MM.1S (cell line): Measurements from ENCODE around the gene LRRC28.

ENCODE experiments used
- DNase-seq: peaks from one replicate; pipeline ENCODE4 v3.0.0-alpha.2; 2015
- H2AFZ ChIP-seq: fragments of 300-600 bp; sonication (generic); 2 replicates; pipeline ENCODE4 v1.6.0; 2016; ENCODE audit warnings: antibody characterized with exemption, low read length
- H3F3A ChIP-seq: fragments of 300-600 bp; sonication (generic); 2 replicates; pipeline ENCODE4 v1.6.1; 2016; ENCODE audit warnings: mild to moderate bottlenecking, antibody characterized with exemption, low read length, moderate library complexity, mixed read lengths; ENCODE audit not compliant: insufficient read depth
- H3K27ac ChIP-seq: fragments of 300-600 bp; sonication (generic); 2 replicates; pipeline ENCODE4 v1.5.1; 2016; ENCODE audit warnings: mild to moderate bottlenecking, low read length
- H3K27me3 ChIP-seq: fragments of 300-600 bp; sonication (generic); replicated peaks from 2 replicates; pipeline ENCODE4 v1.6.0; 2016; ENCODE audit warnings: low read length; ENCODE audit not compliant: insufficient read depth
- H3K36me3 ChIP-seq: fragments of 300-600 bp; sonication (generic); replicated peaks from 2 replicates; pipeline ENCODE4 v1.6.1; 2016; ENCODE audit warnings: mild to moderate bottlenecking, low read length, mixed read lengths; ENCODE audit not compliant: insufficient read depth
- H3K4me1 ChIP-seq: fragments of 300-600 bp; sonication (generic); 2 replicates; pipeline ENCODE4 v1.6.1; 2016; ENCODE audit warnings: low read length, mixed read lengths
- H3K4me2 ChIP-seq: fragments of 300-600 bp; sonication (generic); 2 replicates; pipeline ENCODE4 v1.6.0; 2016; ENCODE audit warnings: low read depth, low read length
- H3K4me3 ChIP-seq: fragments of 300-600 bp; sonication (generic); 2 replicates; pipeline ENCODE4 v1.5.1; 2016; ENCODE audit warnings: low read length, mixed read lengths
- H3K79me2 ChIP-seq: fragments of 300-600 bp; sonication (generic); 2 replicates; pipeline ENCODE4 v1.6.1; 2016; ENCODE audit warnings: mixed run types, low read length, mixed read lengths
- H3K9ac ChIP-seq: fragments of 300-600 bp; sonication (generic); 2 replicates; pipeline ENCODE4 v1.6.1; 2016; ENCODE audit warnings: low read length, mixed read lengths
- H3K9me2 ChIP-seq: fragments of 300-600 bp; sonication (generic); replicated peaks from 2 replicates; pipeline ENCODE4 v1.6.1; 2016; ENCODE audit warnings: mild to moderate bottlenecking, low read length, mixed read lengths; ENCODE audit not compliant: insufficient read depth
- H3K9me3 ChIP-seq: fragments of 300-600 bp; sonication (generic); replicated peaks from 2 replicates; pipeline ENCODE4 v1.6.1; 2016; ENCODE audit warnings: mild to moderate bottlenecking, low read length, mixed read lengths; ENCODE audit not compliant: insufficient read depth
- H4K20me1 ChIP-seq: fragments of 300-600 bp; sonication (generic); 2 replicates; pipeline ENCODE4 v1.6.1; 2016; ENCODE audit warnings: mild to moderate bottlenecking, low read length, moderate library complexity, mixed read lengths; ENCODE audit not compliant: insufficient read depth
- EZH2 ChIP-seq: fragments of 300-600 bp; sonication (generic); optimal IDR thresholded peaks from 2 replicates; pipeline ENCODE3; 2017; ENCODE audit warnings: low read depth, mild to moderate bottlenecking, antibody characterized with exemption, low read length, mixed read lengths
- EZH2phosphoT487 ChIP-seq: fragments of 300-600 bp; sonication (generic); IDR thresholded peaks from 2 replicates; pipeline ENCODE4 v1.6.1; 2018; ENCODE audit warnings: antibody characterized with exemption, low read length
- TF ChIP-seq, protein P1 (sequence below): fragments of 300-600 bp; sonication (generic); IDR thresholded peaks from 2 replicates; pipeline ENCODE4 v1.5.1; 2016; ENCODE audit warnings: antibody characterized with exemption, low read length, mixed read lengths

Gene LRRC28

GRCh38 chr15:99437315-99438223 lies 186.3 kb downstream of the LRRC28 start:
- H3K4me1 ChIP-seq = no peaks in the 10 kb centered on the region
- no peaks in the 10 kb centered on the region for H3K9me3 ChIP-seq
- H4K20me1 ChIP-seq = no peaks in the 10 kb centered on the region
- no peaks in the 10 kb centered on the region for H3K9me2 ChIP-seq
- no peak for DNase-seq
- H3K79me2 ChIP-seq = no peaks in the 10 kb centered on the region
- no peak overlapping the region for H2AFZ ChIP-seq
- H3K36me3 ChIP-seq = no peaks in the 10 kb centered on the region
- H3K4me3 ChIP-seq = no peak overlapping the region
- TF ChIP-seq EZH2phosphoT487 (no peak), EZH2 (no peak)
- TF ChIP-seq, protein P1, sequence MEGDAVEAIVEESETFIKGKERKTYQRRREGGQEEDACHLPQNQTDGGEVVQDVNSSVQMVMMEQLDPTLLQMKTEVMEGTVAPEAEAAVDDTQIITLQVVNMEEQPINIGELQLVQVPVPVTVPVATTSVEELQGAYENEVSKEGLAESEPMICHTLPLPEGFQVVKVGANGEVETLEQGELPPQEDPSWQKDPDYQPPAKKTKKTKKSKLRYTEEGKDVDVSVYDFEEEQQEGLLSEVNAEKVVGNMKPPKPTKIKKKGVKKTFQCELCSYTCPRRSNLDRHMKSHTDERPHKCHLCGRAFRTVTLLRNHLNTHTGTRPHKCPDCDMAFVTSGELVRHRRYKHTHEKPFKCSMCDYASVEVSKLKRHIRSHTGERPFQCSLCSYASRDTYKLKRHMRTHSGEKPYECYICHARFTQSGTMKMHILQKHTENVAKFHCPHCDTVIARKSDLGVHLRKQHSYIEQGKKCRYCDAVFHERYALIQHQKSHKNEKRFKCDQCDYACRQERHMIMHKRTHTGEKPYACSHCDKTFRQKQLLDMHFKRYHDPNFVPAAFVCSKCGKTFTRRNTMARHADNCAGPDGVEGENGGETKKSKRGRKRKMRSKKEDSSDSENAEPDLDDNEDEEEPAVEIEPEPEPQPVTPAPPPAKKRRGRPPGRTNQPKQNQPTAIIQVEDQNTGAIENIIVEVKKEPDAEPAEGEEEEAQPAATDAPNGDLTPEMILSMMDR = no peak
- H3K27ac ChIP-seq = no peak overlapping the region
- peaks cover 6% of the 10 kb centered on the region; the same call in 1 of the 2 replicates for H3K27me3 ChIP-seq
- no peak overlapping the region for H3K4me2 ChIP-seq
- no peak overlapping the region for H3K9ac ChIP-seq
- no peaks in the 10 kb centered on the region for H3F3A ChIP-seq

DNA sequence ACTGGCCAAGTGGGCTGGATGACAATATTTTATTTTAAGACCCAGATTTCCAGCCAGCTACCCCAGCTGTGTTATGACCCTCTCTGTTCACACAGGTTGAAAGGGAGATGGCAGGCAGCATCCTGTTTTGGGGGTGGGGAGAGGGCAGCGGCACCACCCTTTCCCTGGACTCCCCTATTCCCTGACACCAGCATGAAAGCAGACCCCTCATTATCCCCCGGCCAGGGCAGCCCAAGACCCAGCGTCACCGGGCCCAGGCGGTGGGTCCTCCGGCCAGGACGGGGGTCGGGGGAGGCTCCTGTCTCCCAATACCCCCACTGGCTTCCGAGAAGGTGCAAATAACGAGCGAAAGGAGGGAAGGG lies 186.9 kb downstream of the LRRC28 start:
- no peak overlapping the region for H3K4me2 ChIP-seq
- H3K9me3 ChIP-seq = no peaks in the 10 kb centered on the region
- no peak overlapping the region for H2AFZ ChIP-seq
- DNase-seq = no peak
- H3K36me3 ChIP-seq = no peaks in the 10 kb centered on the region
- peaks cover 6% of the 10 kb centered on the region; the same call in 1 of the 2 replicates for H3K27me3 ChIP-seq
- no peak overlapping the region for H3K9ac ChIP-seq
- H3K4me3 ChIP-seq = no peak overlapping the region
- no peaks in the 10 kb centered on the region for H4K20me1 ChIP-seq
- H3K79me2 ChIP-seq = no peaks in the 10 kb centered on the region
- no peaks in the 10 kb centered on the region for H3K9me2 ChIP-seq
- no peak overlapping the region for H3K27ac ChIP-seq
- TF ChIP-seq, protein P1 = no peak
- TF ChIP-seq EZH2phosphoT487 = no peak
- TF ChIP-seq EZH2 = no peak
- H3F3A ChIP-seq = no peaks in the 10 kb centered on the region
- no peaks in the 10 kb centered on the region for H3K4me1 ChIP-seq

DNA sequence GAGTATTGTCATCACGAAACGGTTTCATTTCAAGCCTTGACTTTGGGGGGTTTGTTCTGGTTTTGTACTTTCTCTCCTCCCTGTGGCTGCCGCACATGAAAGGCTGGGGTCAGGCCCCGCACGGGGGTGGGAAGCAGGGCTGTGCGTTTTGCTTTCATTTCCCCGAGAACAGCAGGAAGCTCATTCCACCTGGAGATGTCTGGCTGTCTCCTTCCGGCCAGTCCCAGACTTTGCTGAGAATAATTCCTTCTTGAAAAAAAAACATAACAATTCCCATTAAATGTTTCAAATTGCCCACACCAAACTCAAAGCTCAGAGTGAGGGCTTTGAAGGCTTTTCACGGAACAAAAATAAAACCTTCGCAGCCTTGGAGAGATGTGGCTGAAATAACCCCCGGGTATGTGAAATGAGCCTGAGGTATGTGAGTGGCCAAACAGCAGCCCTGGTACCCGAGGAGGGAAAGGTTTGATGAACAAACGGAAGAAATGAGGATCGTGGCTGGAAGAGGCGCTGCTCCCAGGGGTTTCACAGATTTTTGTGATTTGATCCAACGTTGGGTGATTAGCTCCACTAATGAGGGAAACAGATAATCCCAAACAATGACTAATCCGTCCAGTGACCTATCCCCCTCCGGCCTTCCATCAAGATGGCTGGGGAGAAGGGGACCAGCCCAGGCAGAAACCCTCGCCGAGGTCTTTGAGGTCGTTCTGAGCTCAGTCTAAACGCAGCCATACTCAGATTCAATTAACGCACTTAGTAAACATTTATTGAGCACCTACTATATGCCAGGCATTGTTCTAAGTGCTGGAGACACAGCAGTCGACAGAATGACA lies 187.6 kb downstream of the LRRC28 start:
- no peaks in the 10 kb centered on the region for H3K4me1 ChIP-seq
- peaks cover 6% of the 10 kb centered on the region; the same call in 1 of the 2 replicates for H3K27me3 ChIP-seq
- no peaks in the 10 kb centered on the region for H3K9me3 ChIP-seq
- H2AFZ ChIP-seq = no peak overlapping the region
- no peaks in the 10 kb centered on the region for H3F3A ChIP-seq
- no peak overlapping the region; the same call in 1 of the 2 replicates for H3K4me2 ChIP-seq
- H3K27ac ChIP-seq = no peak overlapping the region
- H3K9me2 ChIP-seq = no peaks in the 10 kb centered on the region
- H3K9ac ChIP-seq = no peak overlapping the region
- H3K4me3 ChIP-seq = no peak overlapping the region
- DNase-seq = no peak
- H4K20me1 ChIP-seq = no peaks in the 10 kb centered on the region
- TF ChIP-seq EZH2phosphoT487 (no peak), EZH2 (no peak)
- TF ChIP-seq, protein P1 = no peak
- no peaks in the 10 kb centered on the region for H3K36me3 ChIP-seq
- H3K79me2 ChIP-seq = no peaks in the 10 kb centered on the region
